ENCODE data around the gene PCDHGA10. TPM values are rescaled to one million over a fixed set of nuclear protein-coding genes. Genes with fewer than 3 reads are reported as not detected.
A peak's percentile ranks its signal among the peaks of the same experiment; 100 is the strongest.

PCDHGA10 gene
- total RNA-seq, 1 experiment from 2014 or later: 0.69 TPM

GRCh38 chr5:141389153-141390042 lies 23.4 kb upstream of the PCDHGA10 start:
- Histone ChIP-seq H3K36me3 (ENCODE audit: control insufficient read depth, insufficient read depth, low read length) (no peaks in the 10 kb centered on the region), H3K4me3 (ENCODE audit: low read depth in 2 of 2, low read length in 2 of 2) (no peak overlapping the region), H3K27me3 (ENCODE audit: control insufficient read depth, insufficient read depth, low read length) (no peaks in the 10 kb centered on the region), H3K4me1 (ENCODE audit: control insufficient read depth, insufficient read depth, low read length) (no peaks in the 10 kb centered on the region), H3K27ac (ENCODE audit: low read length) (no peak overlapping the region), H3K9me3 (ENCODE audit: control insufficient read depth, insufficient read depth, low read depth, low read length) (no peaks in the 10 kb centered on the region; the same call in 1 of the 2 replicates)
- BruUV-seq (replicated peaks): no TSS peak
- ChIA-PET CTCF (no interaction called here), POLR2A (no interaction called here)
- intact Hi-C loops (cut with micrococcal nuclease; ENCODE audit: unreplicated experiment): no loop called here
- TF ChIP-seq POLR2AphosphoS5 (IDR thresholded peaks at IDR 0.05; ENCODE audit: low read depth, low read length) (no peak), REST (IDR thresholded peaks at IDR 0.05; ENCODE audit: insufficient read depth in 1 of 2, low read depth in 2 of 2, low read length in 1 of 2) (no peak), TCF7L2 (IDR thresholded peaks at IDR 0.05; ENCODE audit: low read depth, low read length) (no peak), CTCF (IDR thresholded peaks at IDR 0.05) (no peak), SIN3A (IDR thresholded peaks at IDR 0.05; ENCODE audit: borderline replicate concordance, insufficient read depth, low read depth, low read length) (no peak)
- in situ Hi-C loops (cut with HindIII; ENCODE audit: low pct_unique_long_range_greater_than_20kb, low sequenced_read_pairs): no loop called here
- DNase-seq (ENCODE audit: low read depth, low spot score): no peak
- ATAC-seq: no peak

- Histone ChIP-seq H3K27ac (ENCODE audit: low read length) (no peak within 1 kb of the TSS), H3K4me3 (ENCODE audit: low read depth in 2 of 2, low read length in 2 of 2) (no peak within 1 kb of the TSS), H3K9me3 (ENCODE audit: control insufficient read depth, insufficient read depth, low read depth, low read length) (no peaks in the 10 kb centered on the region; the same call in 1 of the 2 replicates), H3K36me3 (ENCODE audit: control insufficient read depth, insufficient read depth, low read length) (no peaks in the 10 kb centered on the region), H3K27me3 (ENCODE audit: control insufficient read depth, insufficient read depth, low read length) (no peaks in the 10 kb centered on the region; the same call in 1 of the 2 replicates), H3K4me1 (ENCODE audit: control insufficient read depth, insufficient read depth, low read length) (no peaks in the 10 kb centered on the region)
- intact Hi-C loops (cut with micrococcal nuclease; ENCODE audit: unreplicated experiment) (no loop called here), in situ Hi-C loops (cut with HindIII; ENCODE audit: low pct_unique_long_range_greater_than_20kb, low sequenced_read_pairs) (no loop called here)
- BruUV-seq (replicated peaks): no TSS peak
- DNase-seq (ENCODE audit: low read depth, low spot score) (no peak), ATAC-seq (no peak)
- ChIA-PET CTCF (no interaction called here), POLR2A (no interaction called here)
- peak; percentile 26; the same call in 1 of the 2 replicates for TF ChIP-seq CTCF (IDR thresholded peaks at IDR 0.05)
- no peak for TF ChIP-seq SIN3A (IDR thresholded peaks at IDR 0.05; ENCODE audit: borderline replicate concordance, insufficient read depth, low read depth, low read length)
Observed at GRCh38 chr5:141392429-141393198, 20.2 kb upstream of the PCDHGA10 start, which contains the start of gene PCDHGA8. PCDHGA8 (plus strand) TSS chr5:141392633; CDS start chr5:141392814, 181 bp downstream.
